Right ventricle myocardium inferior (tissue), 1 donor: ENCODE measurements around the gene SLC8A1. TPM values are rescaled to one million over a fixed set of nuclear protein-coding genes. Genes with fewer than 3 reads are reported as not detected.

ENCODE experiments used
- ATAC-seq: fragments of 200-7000 bp; cut with Tn5 transposase; one replicate; pipeline ENCODE4 v1.9.1; 2020; ENCODE audit warnings: mild to moderate bottlenecking, moderate library complexity
- DNase-seq: peaks from one replicate; pipeline ENCODE4 v3.0.0; 2021; ENCODE audit errors: missing footprints
- intact Hi-C: fragments of 100-400 bp; cut with DNase I; formaldehyde crosslinking; loops from one replicate; pipeline ENCODE4 v1.11.0; 2022
- long read RNA-seq: library from polyadenylated mRNA; unstranded; transcript quantifications from one replicate; pipeline ENCODE4 v2.0.0, GENCODE V29; 2021
- total RNA-seq: library from RNA; stranded (reverse); fragmentation: NEBNext Ultra II Directional; extraction: Animal tissue kit (Norgen Biotek cat#: 25700); gene quantifications from one replicate; pipeline ENCODE4 v1.2.1, GENCODE V29; 2021
- donor health status: DM: no; HTN: yes; CAD: no; lungs with severe emphysema.

The SLC8A1 gene
- total RNA-seq = 999 TPM
- long read RNA-seq, partial matches to known transcripts = 10 of 36 reads
- long read RNA-seq, other reads (novel, unspliced or antisense) = 26 of 36 reads

GRCh38 chr2:40451918-40452605 is at the start of gene SLC8A1:
Gene SLC8A1, minus strand, starts transcription at chr2:40452090.
- DNase-seq = peak; percentile 81
- intact Hi-C loops = loop anchor here (2.0 to 5.0 kb wide), 3 partner anchors 55 to 170 kb away; no protein-coding TSS in a partner anchor

DNA sequence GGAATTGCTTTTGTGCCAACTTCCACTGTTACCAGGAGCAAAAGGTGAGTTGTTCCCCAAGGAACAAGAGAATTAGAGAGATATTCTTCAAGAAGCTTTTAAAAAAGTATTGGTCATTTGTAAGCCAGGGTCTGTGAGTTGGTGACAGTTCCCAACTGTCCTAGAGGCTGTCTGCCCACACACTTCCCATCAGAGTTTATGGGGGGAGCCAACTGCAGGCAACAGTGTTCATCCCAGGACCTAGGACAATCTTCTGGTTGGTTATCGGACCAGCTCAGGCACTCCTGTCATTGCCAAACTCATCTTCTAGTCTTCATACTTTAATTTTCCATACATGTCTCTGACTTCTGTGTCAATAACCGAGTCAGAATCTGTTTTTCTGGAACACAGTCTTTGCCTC is 47.5 kb upstream of the SLC8A1 start:
- intact Hi-C loops = no loop called here
- DNase-seq = no peak
- ATAC-seq = no peak

More at GRCh38 chr2:40451918-40452605, at the start of gene SLC8A1:
- ATAC-seq = peak; percentile 53

GRCh38 chr2:40497251-40497859 is 45.5 kb upstream of the SLC8A1 start:
- DNase-seq (no peak), ATAC-seq (no peak)

DNA sequence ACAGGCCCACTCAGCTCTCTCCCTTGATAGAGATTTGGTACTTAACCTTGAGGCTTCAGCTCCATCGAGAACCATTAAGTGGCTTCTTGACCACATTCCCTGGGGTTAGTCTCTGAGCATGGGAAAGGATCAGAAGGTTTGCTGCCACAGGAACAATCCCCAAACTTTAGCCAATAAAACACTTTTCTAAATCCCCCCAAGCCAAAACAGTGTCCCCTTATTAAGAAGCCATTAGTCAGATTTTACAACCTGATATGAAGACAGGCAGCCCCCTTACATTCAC is 37.7 kb upstream of the SLC8A1 start:
- no peak for ATAC-seq
- no peak for DNase-seq
- intact Hi-C loops = loop anchor here (2.0 kb wide), 1 partner anchor 65 kb away; no protein-coding TSS in a partner anchor

More at GRCh38 chr2:40497251-40497859, 45.5 kb upstream of the SLC8A1 start:
- intact Hi-C loops = no loop called here

- peak; percentile 82 for ATAC-seq
- no peak for DNase-seq
- intact Hi-C loops = loop anchor here (2.0 kb wide), 1 partner anchor 66 kb away; no protein-coding TSS in a partner anchor
Observed at GRCh38 chr2:40488927-40489677, 37.2 kb upstream of the SLC8A1 start.

DNA sequence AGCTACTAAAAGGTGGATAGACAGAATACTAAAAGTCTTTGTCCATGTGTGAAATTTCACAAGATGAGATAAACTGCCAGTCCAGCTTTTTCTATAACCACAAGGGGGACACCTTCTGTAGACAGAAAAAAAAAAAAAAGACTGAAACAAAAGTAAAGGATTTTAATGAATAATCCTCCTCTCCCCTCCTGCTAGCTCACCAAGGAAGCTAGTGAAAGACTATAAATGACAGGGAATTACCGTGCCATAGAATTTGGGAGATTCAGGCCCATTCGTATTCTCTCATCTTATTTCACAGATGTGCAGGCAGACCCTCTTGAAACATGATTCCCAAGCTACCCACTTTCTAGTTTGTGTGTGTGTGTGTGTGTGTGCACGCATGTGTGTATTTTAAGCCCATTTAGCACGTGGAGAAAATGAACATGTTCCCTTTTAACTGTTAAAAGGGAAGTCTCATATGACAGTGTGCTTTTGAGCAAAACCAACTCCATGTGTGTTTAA is 36.3 kb upstream of the SLC8A1 start:
- peak; percentile 49 for ATAC-seq
- DNase-seq = no peak
- intact Hi-C loops = loop anchor here (2.0 kb wide), 1 partner anchor 67 kb away; no protein-coding TSS in a partner anchor

DNA sequence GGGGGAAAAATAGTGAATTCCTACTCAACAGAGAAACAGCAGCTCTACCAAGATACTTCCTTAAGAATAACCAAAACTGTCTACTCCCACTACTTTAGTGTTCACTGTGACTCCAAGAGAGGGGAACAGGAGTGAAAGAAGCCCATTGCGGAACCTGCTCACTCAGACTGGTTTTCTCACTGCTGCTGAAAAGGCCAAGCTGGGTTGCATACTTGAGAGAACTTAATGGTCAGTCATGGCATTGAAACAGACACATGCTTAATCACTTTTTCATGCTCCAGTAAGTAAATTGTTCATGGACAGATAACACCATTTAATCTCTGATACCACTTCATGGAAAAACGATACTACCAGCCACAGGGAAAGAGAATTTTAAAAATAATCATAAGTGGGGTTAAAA is 35.7 kb upstream of the SLC8A1 start:
- intact Hi-C loops = loop anchor here (2.0 kb wide), 1 partner anchor 67 kb away; no protein-coding TSS in a partner anchor
- ATAC-seq = peak; percentile 47
- no peak for DNase-seq

GRCh38 chr2:40485854-40486253 is 34.0 kb upstream of the SLC8A1 start:
- DNase-seq = no peak
- intact Hi-C loops = no loop called here
- ATAC-seq = no peak

DNA sequence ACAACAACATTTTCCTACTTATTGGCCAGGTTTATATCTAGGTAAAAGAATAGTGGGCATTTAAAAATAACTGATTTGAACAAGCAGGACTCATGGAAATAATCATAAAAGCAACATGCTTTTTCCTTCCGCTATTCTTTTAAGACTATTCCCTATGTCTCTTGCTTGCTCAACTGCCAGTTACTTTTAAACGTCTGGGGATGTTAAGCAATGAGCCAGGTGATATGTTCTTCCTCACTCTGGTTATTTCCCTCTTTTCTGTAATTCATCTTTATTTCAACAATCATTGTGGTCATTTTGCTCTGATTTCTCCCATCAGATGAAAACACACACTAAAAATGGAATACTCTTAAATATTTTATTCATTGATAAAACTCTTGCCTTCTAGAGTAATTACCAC is 33.4 kb upstream of the SLC8A1 start:
- DNase-seq = no peak
- no peak for ATAC-seq
- intact Hi-C loops = no loop called here

GRCh38 chr2:40483549-40484243 is 31.8 kb upstream of the SLC8A1 start:
- intact Hi-C loops = no loop called here
- DNase-seq = no peak
- ATAC-seq = no peak

DNA sequence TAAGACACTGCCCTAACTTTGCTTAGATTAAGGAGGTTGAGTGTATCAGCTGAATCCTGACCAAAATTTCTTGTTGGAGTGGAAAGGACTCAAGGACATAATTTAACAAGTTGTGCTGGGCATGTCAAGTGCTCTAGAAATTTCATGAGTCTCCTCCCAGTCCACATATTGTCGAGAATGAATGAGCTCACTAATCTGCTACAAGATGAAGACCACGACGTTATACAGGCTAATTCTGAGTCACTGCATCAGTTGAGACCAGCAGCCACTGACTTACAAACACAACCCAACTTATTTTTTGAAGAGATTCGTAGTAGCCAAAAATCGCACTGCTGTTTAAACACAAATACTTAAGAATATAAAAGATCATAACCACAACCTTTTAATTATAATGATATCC is 28.7 kb upstream of the SLC8A1 start:
- intact Hi-C loops = no loop called here
- ATAC-seq (no peak), DNase-seq (no peak)

- no peak for ATAC-seq
- DNase-seq = no peak
- intact Hi-C loops = no loop called here
Observed at GRCh38 chr2:40480073-40480472, 28.2 kb upstream of the SLC8A1 start.

DNA sequence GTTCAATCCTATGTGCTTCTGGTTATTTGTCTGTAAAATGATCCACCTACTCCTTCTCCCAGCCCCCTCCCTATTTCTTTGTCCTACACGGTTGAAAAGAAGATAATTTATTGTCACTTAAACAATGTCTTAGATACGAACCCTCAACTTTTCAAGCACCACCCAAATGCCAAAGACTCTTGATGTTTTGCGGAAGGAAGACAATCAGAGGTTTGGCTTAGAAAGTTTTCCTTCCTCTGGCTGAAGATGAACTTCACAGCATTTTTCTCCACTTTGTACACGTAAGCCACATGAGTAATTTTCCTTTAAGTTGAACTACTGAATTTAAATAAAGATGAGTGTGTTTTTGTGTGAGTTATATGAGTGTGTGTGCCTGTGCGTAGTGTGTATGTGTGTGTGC is 25.5 kb upstream of the SLC8A1 start:
- no peak for ATAC-seq
- DNase-seq = no peak
- intact Hi-C loops = no loop called here

DNA sequence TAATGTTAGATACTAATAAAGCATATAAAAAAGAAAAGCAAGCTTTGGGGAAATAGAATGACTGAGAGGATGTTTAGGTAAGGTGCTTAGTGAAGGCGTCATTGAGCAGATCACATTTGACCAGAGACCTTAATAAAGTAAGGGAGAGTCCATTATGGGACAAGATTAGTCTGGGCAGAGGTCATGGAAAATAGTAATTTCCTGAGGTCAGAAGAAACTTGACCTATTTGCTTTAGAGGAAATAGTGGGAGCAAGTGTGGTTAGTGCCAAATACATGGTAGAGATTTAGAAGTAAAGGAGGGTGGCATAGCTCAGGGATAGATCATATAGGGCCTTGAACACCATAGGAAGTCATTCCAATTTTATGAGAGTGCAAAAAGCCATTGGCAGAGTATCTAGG is 24.5 kb upstream of the SLC8A1 start:
- ATAC-seq = no peak
- intact Hi-C loops = no loop called here

GRCh38 chr2:40474306-40474705 is 22.4 kb upstream of the SLC8A1 start:
- ATAC-seq (no peak), DNase-seq (no peak)
- intact Hi-C loops = no loop called here

More for the DNA sequence above, 24.5 kb upstream of the SLC8A1 start:
- DNase-seq = no peak

DNA sequence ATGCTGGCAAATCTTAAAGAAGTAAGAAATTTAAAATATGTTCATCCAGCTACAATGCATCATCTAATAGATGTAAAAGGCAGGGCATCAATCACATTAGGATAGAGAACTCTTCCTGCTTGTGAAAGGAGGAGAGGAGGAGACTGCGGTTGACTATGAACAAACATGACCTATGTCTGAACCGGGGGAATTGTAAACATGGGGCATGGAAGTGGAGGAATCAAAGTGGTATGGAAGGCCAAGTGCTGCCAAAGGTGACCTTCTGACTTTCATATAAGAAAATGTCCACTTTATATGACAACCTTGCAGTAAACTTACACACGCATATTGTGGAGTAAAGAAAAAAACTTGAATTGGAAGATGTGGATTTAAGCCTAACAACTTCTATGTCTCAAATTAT is 20.0 kb upstream of the SLC8A1 start:
- intact Hi-C loops = no loop called here
- DNase-seq (no peak), ATAC-seq (no peak)

GRCh38 chr2:40470822-40471813 is 19.2 kb upstream of the SLC8A1 start:
- intact Hi-C loops = no loop called here

More at GRCh38 chr2:40470822-40471813, 19.2 kb upstream of the SLC8A1 start:
- DNase-seq (no peak), ATAC-seq (no peak)
